Chondrocyte (in vitro differentiated cells): ENCODE results near the gene KPNA3. TPM values are rescaled to one million over a fixed set of nuclear protein-coding genes. Genes with fewer than 3 reads are reported as not detected.
"Not testable (repeated sequence)": the region's sequence is repeated elsewhere in the genome, so short reads cannot be mapped to it uniquely, and the experiment has no call there.

Experiments used
- DNase-seq: peaks from one replicate; pipeline ENCODE4 v3.0.0; 2021; ENCODE audit warnings: mixed read lengths, low spot score
- H3K27ac Mint-ChIP-seq: one replicate; pipeline ENCODE4 v1.8.0; 2021; ENCODE audit warnings: mild to moderate bottlenecking, moderate library complexity, mixed read lengths; ENCODE audit not compliant: unreplicated experiment
- H3K27me3 Mint-ChIP-seq: 2 replicates; pipeline ENCODE4 v1.8.0; 2021; ENCODE audit warnings: low read depth, mixed read lengths
- H3K36me3 Mint-ChIP-seq: 2 replicates; pipeline ENCODE4 v1.8.0; 2021; ENCODE audit warnings: low read depth, mixed read lengths
- H3K4me1 Mint-ChIP-seq: 2 replicates; pipeline ENCODE4 v1.8.0; 2021; ENCODE audit warnings: low read depth, mild to moderate bottlenecking, mixed read lengths
- H3K4me3 Mint-ChIP-seq: one replicate; pipeline ENCODE4 v1.8.0; 2021; ENCODE audit warnings: mild to moderate bottlenecking, moderate library complexity, mixed read lengths; ENCODE audit not compliant: unreplicated experiment
- H3K9me3 Mint-ChIP-seq: 2 replicates; pipeline ENCODE4 v1.8.0; 2021; ENCODE audit warnings: low read depth, mixed read lengths
- total RNA-seq: library from RNA; stranded (reverse); gene quantifications from 3 replicates; pipeline ENCODE4 v1.2.1, GENCODE V29; 2021
- TF ChIP-seq, protein P1 (sequence below): fragments of 200-600 bp; sonication (generic); IDR thresholded peaks from 2 replicates; pipeline ENCODE4 v1.5.0; 2021; ENCODE audit warnings: antibody characterized with exemption, mild to moderate bottlenecking, moderate library complexity

Gene KPNA3
- total RNA-seq, 1 donor from 2014 or later, result 54.6 TPM

DNA sequence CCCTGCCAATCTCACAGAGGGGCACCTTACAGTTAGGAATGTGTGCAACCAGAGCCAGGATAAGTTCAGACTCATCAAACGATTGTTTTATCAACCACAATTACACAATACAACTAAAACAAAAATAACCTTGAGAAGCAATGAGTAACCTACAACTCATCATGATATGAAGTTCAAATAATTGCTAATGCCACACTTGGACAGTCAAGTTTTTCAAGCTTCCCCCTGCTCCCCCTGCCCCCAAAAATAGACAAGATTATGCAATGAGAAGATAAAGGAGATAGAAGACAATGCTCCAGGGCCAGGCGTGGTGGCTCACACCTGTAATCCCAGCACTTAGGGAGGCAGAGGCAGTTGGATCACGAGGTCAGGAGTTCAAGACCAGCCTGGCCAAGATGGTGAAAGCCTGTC, 13.6 kb upstream of the KPNA3 start:
- TF ChIP-seq, protein P1, sequence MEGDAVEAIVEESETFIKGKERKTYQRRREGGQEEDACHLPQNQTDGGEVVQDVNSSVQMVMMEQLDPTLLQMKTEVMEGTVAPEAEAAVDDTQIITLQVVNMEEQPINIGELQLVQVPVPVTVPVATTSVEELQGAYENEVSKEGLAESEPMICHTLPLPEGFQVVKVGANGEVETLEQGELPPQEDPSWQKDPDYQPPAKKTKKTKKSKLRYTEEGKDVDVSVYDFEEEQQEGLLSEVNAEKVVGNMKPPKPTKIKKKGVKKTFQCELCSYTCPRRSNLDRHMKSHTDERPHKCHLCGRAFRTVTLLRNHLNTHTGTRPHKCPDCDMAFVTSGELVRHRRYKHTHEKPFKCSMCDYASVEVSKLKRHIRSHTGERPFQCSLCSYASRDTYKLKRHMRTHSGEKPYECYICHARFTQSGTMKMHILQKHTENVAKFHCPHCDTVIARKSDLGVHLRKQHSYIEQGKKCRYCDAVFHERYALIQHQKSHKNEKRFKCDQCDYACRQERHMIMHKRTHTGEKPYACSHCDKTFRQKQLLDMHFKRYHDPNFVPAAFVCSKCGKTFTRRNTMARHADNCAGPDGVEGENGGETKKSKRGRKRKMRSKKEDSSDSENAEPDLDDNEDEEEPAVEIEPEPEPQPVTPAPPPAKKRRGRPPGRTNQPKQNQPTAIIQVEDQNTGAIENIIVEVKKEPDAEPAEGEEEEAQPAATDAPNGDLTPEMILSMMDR, result no peak
- Mint-ChIP-seq H3K27ac (no peak overlapping the region), H3K9me3 (no peaks in the 10 kb centered on the region), H3K4me1 (no peaks in the 10 kb centered on the region), H3K27me3 (peaks cover 10% of the 10 kb centered on the region), H3K36me3 (no peaks in the 10 kb centered on the region), H3K4me3 (no peak overlapping the region)
- DNase-seq, result no peak

DNA sequence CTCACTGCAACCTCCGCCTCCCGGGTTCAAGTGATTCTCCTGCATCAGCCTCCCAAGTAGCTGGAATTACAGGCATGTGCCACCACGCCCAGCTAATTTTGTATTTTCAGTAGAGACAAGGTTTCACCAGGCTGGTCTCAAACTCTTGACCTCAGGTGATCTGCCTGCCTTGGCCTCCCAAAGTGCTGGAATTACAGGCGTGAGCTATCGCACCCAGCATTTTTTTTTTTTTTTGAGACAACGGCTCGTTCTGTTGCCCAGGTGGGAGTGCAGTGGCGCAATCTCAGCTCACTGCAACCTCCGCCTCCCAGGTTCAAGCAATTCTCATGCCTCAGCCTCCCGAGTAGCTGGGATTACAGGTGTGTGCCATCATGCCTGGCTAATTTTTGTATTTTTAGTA, 10.6 kb upstream of the KPNA3 start:
- not testable (repeated sequence) for DNase-seq, H3K4me1 Mint-ChIP-seq, H3K36me3 Mint-ChIP-seq, H3K9me3 Mint-ChIP-seq, H3K4me3 Mint-ChIP-seq, H3K27ac Mint-ChIP-seq
- H3K27me3 Mint-ChIP-seq, result peaks cover 11% of the 10 kb centered on the region

DNA sequence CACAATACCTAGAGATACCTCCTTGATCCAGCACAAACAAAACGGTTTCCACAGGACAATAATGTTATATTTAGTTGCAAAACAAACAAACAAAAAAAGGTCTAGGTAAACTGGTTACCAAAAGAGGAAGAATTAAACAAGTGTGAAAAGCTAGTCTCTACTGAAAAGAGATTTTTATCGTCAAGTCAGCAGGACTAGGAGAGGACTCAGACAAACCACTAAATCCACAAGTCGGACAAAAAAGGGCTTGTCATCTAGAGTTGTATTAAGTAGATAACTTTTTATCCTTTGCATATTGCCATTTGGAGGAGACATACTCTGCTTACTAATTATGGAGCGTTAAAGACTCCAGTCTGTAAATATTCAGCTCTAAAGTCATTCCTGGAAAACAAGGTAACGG, 9.9 kb upstream of the KPNA3 start:
- peaks cover 12% of the 10 kb centered on the region for H3K27me3 Mint-ChIP-seq
- H3K27ac Mint-ChIP-seq, result no peak overlapping the region
- no peaks in the 10 kb centered on the region for H3K36me3 Mint-ChIP-seq
- TF ChIP-seq, protein P1, result no peak
- no peaks in the 10 kb centered on the region for H3K9me3 Mint-ChIP-seq
- DNase-seq, result no peak
- no peaks in the 10 kb centered on the region for H3K4me1 Mint-ChIP-seq
- no peak overlapping the region for H3K4me3 Mint-ChIP-seq

DNA sequence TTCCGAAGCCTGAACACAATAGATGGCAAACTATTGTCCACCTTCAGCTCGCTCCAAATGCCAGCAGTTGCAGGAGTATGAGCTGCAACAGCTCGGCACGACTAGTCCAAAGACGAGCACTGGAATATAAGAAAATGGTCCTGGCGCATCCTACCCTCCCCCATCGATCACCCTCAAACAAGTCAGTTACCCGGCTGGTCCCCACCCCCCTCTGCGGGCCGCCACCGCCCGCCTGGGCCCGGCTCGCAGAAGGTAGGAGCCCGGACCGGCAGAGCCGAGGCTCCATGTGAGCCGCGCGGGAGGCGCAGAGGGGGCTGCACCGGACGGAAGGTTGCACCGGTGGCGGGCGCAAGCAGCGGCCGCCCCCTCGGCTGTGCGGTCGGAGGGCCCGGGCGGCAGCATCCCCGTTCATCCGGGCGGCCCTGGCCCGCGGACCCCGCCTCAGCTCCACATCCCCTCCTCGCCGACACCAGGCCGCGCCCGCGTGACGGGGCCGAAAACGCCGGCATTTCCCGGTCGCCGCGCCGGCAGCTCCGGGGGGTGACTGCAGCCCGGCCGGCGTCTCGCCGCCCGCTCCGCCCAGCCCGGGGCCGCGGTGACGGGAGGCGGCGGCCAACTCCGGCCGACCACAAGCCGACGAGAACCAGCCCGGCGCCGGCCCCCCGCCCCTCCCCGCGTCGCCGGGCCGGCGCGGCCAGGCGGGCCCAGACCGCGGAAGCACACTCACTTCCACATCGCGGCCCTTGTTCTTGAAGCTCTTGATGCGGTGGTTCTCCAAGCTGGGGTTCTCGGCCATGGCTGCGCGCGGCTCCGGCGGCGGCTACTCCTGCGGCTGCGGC, 552 bp downstream of the KPNA3 start:
- H3K27me3 Mint-ChIP-seq, result peaks cover under 1% of the 10 kb centered on the region
- no peaks in the 10 kb centered on the region for H3K36me3 Mint-ChIP-seq
- H3K4me1 Mint-ChIP-seq, result peaks cover 38% of the 10 kb centered on the region
- no peak for DNase-seq
- peak overlapping the region; percentile 99 for H3K27ac Mint-ChIP-seq
- peak overlapping the region; percentile 93 for H3K4me3 Mint-ChIP-seq
- no peaks in the 10 kb centered on the region for H3K9me3 Mint-ChIP-seq
- TF ChIP-seq, protein P1, result no peak

DNA sequence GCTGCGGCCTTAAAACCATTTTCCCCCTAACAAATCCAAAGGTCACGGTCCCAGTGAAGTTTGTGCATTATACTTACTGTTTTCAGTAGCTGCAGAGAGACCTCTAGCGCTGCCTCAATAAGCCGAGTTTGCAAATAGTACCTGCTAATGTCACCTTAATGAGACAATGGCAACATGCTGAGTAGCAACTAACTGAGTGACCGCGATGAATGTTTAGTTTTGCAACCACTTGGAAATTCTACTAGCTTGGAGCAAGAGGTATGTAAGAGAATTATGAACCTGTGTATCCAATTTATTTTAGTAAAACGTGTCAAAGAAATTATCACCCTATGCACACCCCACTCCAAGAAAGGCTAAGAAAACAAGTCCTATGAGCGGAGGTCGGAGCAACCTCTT, 1.2 kb downstream of the KPNA3 start:
- peak overlapping the region; percentile 95 for H3K27ac Mint-ChIP-seq
- no peaks in the 10 kb centered on the region for H3K36me3 Mint-ChIP-seq
- H3K9me3 Mint-ChIP-seq, result no peaks in the 10 kb centered on the region
- H3K27me3 Mint-ChIP-seq, result no peaks in the 10 kb centered on the region
- DNase-seq, result no peak
- peaks cover 43% of the 10 kb centered on the region for H3K4me1 Mint-ChIP-seq
- TF ChIP-seq, protein P1, result peak; percentile 51
- H3K4me3 Mint-ChIP-seq, result peak overlapping the region; percentile 93

DNA sequence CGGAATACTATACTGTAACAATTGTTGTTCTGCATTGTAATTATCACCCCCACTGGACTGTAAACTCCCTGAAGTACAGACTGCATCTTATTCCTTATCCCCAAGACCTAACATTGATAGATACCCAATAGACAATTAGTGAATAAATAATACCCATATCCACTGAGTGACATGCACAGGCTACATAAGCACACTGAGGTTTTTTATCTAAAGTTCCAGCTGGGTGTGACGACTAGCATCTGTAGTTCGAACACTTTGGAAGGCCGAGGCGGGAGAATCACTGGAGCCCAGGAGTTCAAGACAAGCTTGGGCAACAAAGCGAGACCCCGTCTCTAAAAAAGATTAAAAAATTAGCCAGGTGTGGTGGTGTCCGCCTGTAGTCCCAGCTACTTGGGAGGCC, 2.5 kb downstream of the KPNA3 start:
- Mint-ChIP-seq H3K27me3 (no peaks in the 10 kb centered on the region), H3K27ac (no peak overlapping the region), H3K9me3 (no peaks in the 10 kb centered on the region), H3K4me3 (no peak overlapping the region), H3K36me3 (no peaks in the 10 kb centered on the region), H3K4me1 (peaks cover 52% of the 10 kb centered on the region)
- TF ChIP-seq, protein P1, result no peak
- no peak for DNase-seq
